H1 (cell line): ENCODE data around the gene AXIN2. TPM values are rescaled to one million over a fixed set of nuclear protein-coding genes. Genes with fewer than 3 reads are reported as not detected.

Experiments
- ASH2L ChIP-seq: fragments of 200-600, 300-600 bp; sonication (generic); IDR thresholded peaks from one replicate; pipeline ENCODE4 v1.7.1; 2017; ENCODE audit warnings: low read length
- BACH1 ChIP-seq: IDR thresholded peaks from 2 replicates; pipeline ENCODE4 v1.6.1; 2012; ENCODE audit warnings: low read length, improper control_type of control experiment
- BRCA1 ChIP-seq: IDR thresholded peaks from 2 replicates; pipeline ENCODE4 v1.6.1; 2012; ENCODE audit warnings: low read depth, low read length, improper control_type of control experiment
- CEBPB ChIP-seq: IDR thresholded peaks from 2 replicates; pipeline ENCODE4 v1.6.1; 2012; ENCODE audit warnings: low read depth, low read length
- CREB1 ChIP-seq: IDR thresholded peaks from 2 replicates; pipeline ENCODE4 v1.6.1; 2012; ENCODE audit warnings: inconsistent platforms
- GTF2F1 ChIP-seq: IDR thresholded peaks from 2 replicates; pipeline ENCODE4 v1.6.1; 2012; ENCODE audit warnings: low read depth, low read length, improper control_type of control experiment, borderline replicate concordance
- HDAC6 ChIP-seq: IDR thresholded peaks from one replicate; pipeline ENCODE4 v1.7.1; 2012; ENCODE audit warnings: low read depth, mild to moderate bottlenecking, inconsistent platforms, low read length, moderate library complexity
- JUN ChIP-seq: IDR thresholded peaks from 2 replicates; pipeline ENCODE4 v1.6.1; 2011; ENCODE audit warnings: low read depth, mild to moderate bottlenecking, improper control_type of control experiment, low read length
- KDM1A ChIP-seq: fragments of 200-600, 300-600 bp; sonication (generic); IDR thresholded peaks from 2 replicates; pipeline ENCODE4 v1.7.1; 2016; ENCODE audit warnings: mild to moderate bottlenecking, low read length, borderline replicate concordance
- MAFK ChIP-seq: IDR thresholded peaks from 2 replicates; pipeline ENCODE4 v1.6.1; 2012; ENCODE audit warnings: low read depth, mild to moderate bottlenecking, improper control_type of control experiment, low read length
- RXRA ChIP-seq: IDR thresholded peaks from 2 replicates; pipeline ENCODE4 v1.6.1; 2011; ENCODE audit warnings: low read depth, mild to moderate bottlenecking, low read length, moderate library complexity; ENCODE audit not compliant: insufficient read depth
- SAP30 ChIP-seq: fragments of 300-600 bp; sonication (generic); IDR thresholded peaks from 2 replicates; pipeline ENCODE4 v1.7.1; 2012; ENCODE audit warnings: low read length, moderate library complexity, mild to moderate bottlenecking, inconsistent platforms; ENCODE audit not compliant: insufficient read depth, insufficient replicate concordance
- SIRT6 ChIP-seq: IDR thresholded peaks from one replicate; pipeline ENCODE4 v1.7.1; 2012; ENCODE audit warnings: low read length, inconsistent platforms
- SIX5 ChIP-seq: IDR thresholded peaks from 2 replicates; pipeline ENCODE4 v1.6.1; 2011; ENCODE audit warnings: mild to moderate bottlenecking, low read depth, low read length
- SP1 ChIP-seq: IDR thresholded peaks from 2 replicates; pipeline ENCODE4 v1.6.1; 2011; ENCODE audit warnings: low read depth, low read length
- SP4 ChIP-seq: IDR thresholded peaks from 2 replicates; pipeline ENCODE4 v1.6.1; 2012; ENCODE audit warnings: low read length, inconsistent platforms
- SRF ChIP-seq: IDR thresholded peaks from 2 replicates; pipeline ENCODE4 v1.6.1; 2011; ENCODE audit warnings: mild to moderate bottlenecking, low read depth, low read length, moderate library complexity
- TEAD4 ChIP-seq: IDR thresholded peaks from 2 replicates; pipeline ENCODE4 v1.6.1; 2012; ENCODE audit warnings: low read depth, low read length, inconsistent platforms, mixed read lengths
- YY1 ChIP-seq: IDR thresholded peaks from 2 replicates; pipeline ENCODE4 v1.6.1; 2011; ENCODE audit warnings: low read depth, mild to moderate bottlenecking, low read length
- polyA plus RNA-seq, 7 experiments: library from polyadenylated mRNA; depleted of rRNA in 3 of 7; stranded (reverse) in 5 of 7; unstranded in 2 of 7; fragments of >200 nt in 5 of 7; fragments of 200-250 nt in 2 of 7; gene quantifications; 1 replicate in 5 of 7; 2 replicates in 1 of 7; 4 replicates in 1 of 7; pipeline versions ENCODE4 v1.2.1 to v1.2.3, GENCODE V29; 2011 to 2013; ENCODE audit warnings: missing spikeins in 2 of 7, mixed read lengths in 2 of 7
- total RNA-seq: library from RNA; stranded (reverse); fragmentation: NEBNext Ultra II Directional; extraction: Animal tissue kit (Norgen Biotek cat#: 25700); gene quantifications from 2 replicates; pipeline ENCODE4 v1.2.1, GENCODE V29; 2021
- TF ChIP-seq, protein P1 (sequence below): IDR thresholded peaks from 2 replicates; pipeline ENCODE4 v1.6.1; 2012; ENCODE audit warnings: low read length, inconsistent platforms

Gene AXIN2
- total and polyA plus RNA-seq, 2 of the 8 experiments (the other 6 are each of a cell fraction or from before 2014, with no cell fraction given), result 17.7 to 33.4 TPM

GRCh38 chr17:65572581-65573281 lies 11.3 kb upstream of the AXIN2 start (continued):
- TF ChIP-seq, protein P1, sequence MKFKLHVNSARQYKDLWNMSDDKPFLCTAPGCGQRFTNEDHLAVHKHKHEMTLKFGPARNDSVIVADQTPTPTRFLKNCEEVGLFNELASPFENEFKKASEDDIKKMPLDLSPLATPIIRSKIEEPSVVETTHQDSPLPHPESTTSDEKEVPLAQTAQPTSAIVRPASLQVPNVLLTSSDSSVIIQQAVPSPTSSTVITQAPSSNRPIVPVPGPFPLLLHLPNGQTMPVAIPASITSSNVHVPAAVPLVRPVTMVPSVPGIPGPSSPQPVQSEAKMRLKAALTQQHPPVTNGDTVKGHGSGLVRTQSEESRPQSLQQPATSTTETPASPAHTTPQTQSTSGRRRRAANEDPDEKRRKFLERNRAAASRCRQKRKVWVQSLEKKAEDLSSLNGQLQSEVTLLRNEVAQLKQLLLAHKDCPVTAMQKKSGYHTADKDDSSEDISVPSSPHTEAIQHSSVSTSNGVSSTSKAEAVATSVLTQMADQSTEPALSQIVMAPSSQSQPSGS, result peak; percentile 45
- TF ChIP-seq GTF2F1 (0 out of 2 replicates have a peak, but pooled peaks have one; percentile 45), MAFK (no peak), RXRA (peak; percentile 95), KDM1A (peak; percentile 74), SIX5 (no peak), BACH1 (no peak), TEAD4 (peak; percentile 70; the same call in 1 of the 2 replicates), CEBPB (no peak), SP4 (no peak), SAP30 (no peak), SIRT6 (no peak), CREB1 (no peak), ASH2L (peak; percentile 99), YY1 (peak; percentile 84), SRF (no peak), BRCA1 (no peak), JUN (no peak), SP1 (peak; percentile 93), HDAC6 (no peak)
